Mesenchymal stem cell (in vitro differentiated cells and primary cell): ENCODE results near the gene SMAD3.

Source experiments
- DNase-seq: peaks from one replicate; pipeline ENCODE4 v3.0.0-alpha.2; 2013
- H2AFZ ChIP-seq: one replicate; pipeline ENCODE4 v1.6.1; 2013; ENCODE audit warnings: low read depth, mild to moderate bottlenecking, control low read depth, inconsistent platforms, low read length, moderate library complexity
- H2AK5ac ChIP-seq: 2 replicates; pipeline ENCODE4 v1.6.1; 2013; ENCODE audit warnings: low read length, moderate library complexity, mild to moderate bottlenecking, inconsistent platforms; ENCODE audit not compliant: severe bottlenecking
- H2BK120ac ChIP-seq: one replicate; pipeline ENCODE4 v1.6.1; 2013; ENCODE audit warnings: low read depth, mild to moderate bottlenecking, inconsistent platforms, low read length, moderate library complexity
- H2BK12ac ChIP-seq, 2 experiments: one replicate each; pipeline ENCODE4 v1.6.1; 2013; ENCODE audit warnings: inconsistent platforms in 2 of 2, low read length in 2 of 2, mild to moderate bottlenecking in 2 of 2, moderate library complexity in 2 of 2, control low read depth in 1 of 2
- H2BK15ac ChIP-seq: one replicate; pipeline ENCODE4 v1.6.1; 2013; ENCODE audit warnings: mild to moderate bottlenecking, low read depth, inconsistent platforms; ENCODE audit not compliant: poor library complexity, severe bottlenecking
- H2BK5ac ChIP-seq: 2 replicates; pipeline ENCODE4 v1.6.1; 2013; ENCODE audit warnings: low read depth, mild to moderate bottlenecking, low read length, control low read depth, inconsistent platforms; ENCODE audit not compliant: poor library complexity, severe bottlenecking
- H3K14ac ChIP-seq, 2 experiments: one replicate each; pipeline ENCODE4 v1.6.1; 2013; ENCODE audit warnings: inconsistent platforms in 2 of 2, low read length in 2 of 2, control low read depth in 1 of 2, mild to moderate bottlenecking in 1 of 2, moderate library complexity in 1 of 2
- H3K18ac ChIP-seq, 2 experiments: one replicate each; pipeline ENCODE4 v1.6.1; 2013; ENCODE audit warnings: inconsistent platforms in 2 of 2, low read length in 2 of 2, control low read depth in 1 of 2, low read depth in 1 of 2, mild to moderate bottlenecking in 1 of 2
- H3K23ac ChIP-seq, 2 experiments: one replicate each; pipeline ENCODE4 v1.6.1; 2013; ENCODE audit warnings: inconsistent platforms in 2 of 2, low read length in 2 of 2, mild to moderate bottlenecking in 2 of 2, moderate library complexity in 2 of 2, control low read depth in 1 of 2
- H3K27ac ChIP-seq: 2 replicates; pipeline ENCODE4 v1.5.1; 2013; ENCODE audit warnings: mild to moderate bottlenecking, moderate library complexity, low read length, control low read depth, inconsistent platforms; ENCODE audit not compliant: poor library complexity, severe bottlenecking
- H3K27me3 ChIP-seq, 2 experiments: 2 replicates each; pipeline versions ENCODE4 v1.6.1 to v1.7.0; 2013; ENCODE audit warnings: low read length in 2 of 2, mild to moderate bottlenecking in 2 of 2, moderate library complexity in 2 of 2, control low read depth in 1 of 2, inconsistent platforms in 1 of 2; ENCODE audit not compliant: control insufficient read depth in 1 of 2, insufficient read depth in 1 of 2
- H3K36me3 ChIP-seq, 2 experiments: 2 replicates each; pipeline versions ENCODE4 v1.6.1 to v1.7.0; 2013; ENCODE audit warnings: low read length in 2 of 2, control low read depth in 1 of 2, inconsistent platforms in 1 of 2, low read depth in 1 of 2, mild to moderate bottlenecking in 1 of 2; ENCODE audit not compliant: insufficient read depth in 2 of 2, control insufficient read depth in 1 of 2
- H3K4ac ChIP-seq, 2 experiments: one replicate each; pipeline ENCODE4 v1.6.1; 2013; ENCODE audit warnings: inconsistent platforms in 2 of 2, low read length in 2 of 2, mild to moderate bottlenecking in 2 of 2, moderate library complexity in 2 of 2, control low read depth in 1 of 2, low read depth in 1 of 2
- H3K4me1 ChIP-seq: 2 replicates; pipeline ENCODE4 v1.6.1; 2013; ENCODE audit warnings: low read depth, low read length, control low read depth; ENCODE audit not compliant: control insufficient read depth, insufficient read depth
- H3K4me2 ChIP-seq: 2 replicates; pipeline ENCODE4 v1.6.1; 2013; ENCODE audit warnings: low read length, mild to moderate bottlenecking, inconsistent platforms; ENCODE audit not compliant: poor library complexity, severe bottlenecking
- H3K4me3 ChIP-seq, 2 experiments: 2 replicates each; pipeline versions ENCODE4 v1.5.1 to v1.7.0; 2013; ENCODE audit warnings: low read length in 2 of 2, mild to moderate bottlenecking in 2 of 2, control low read depth in 1 of 2, low read depth in 1 of 2; ENCODE audit not compliant: insufficient read depth in 1 of 2
- H3K79me1 ChIP-seq: replicated peaks from 2 replicates; pipeline ENCODE4 v1.6.1; 2013; ENCODE audit warnings: mild to moderate bottlenecking, control low read depth, low read length, inconsistent platforms; ENCODE audit not compliant: poor library complexity, severe bottlenecking
- H3K9ac ChIP-seq: 2 replicates; pipeline ENCODE4 v1.7.0; 2013; ENCODE audit warnings: mild to moderate bottlenecking, low read length, moderate library complexity
- H3K9me3 ChIP-seq: 2 replicates; pipeline ENCODE4 v1.7.0; 2013; ENCODE audit warnings: mild to moderate bottlenecking, low read length; ENCODE audit not compliant: control insufficient read depth
- H4K8ac ChIP-seq: one replicate; pipeline ENCODE4 v1.6.1; 2013; ENCODE audit warnings: inconsistent platforms, mild to moderate bottlenecking, low read length, moderate library complexity
- H4K91ac ChIP-seq: one replicate; pipeline ENCODE4 v1.6.1; 2013; ENCODE audit warnings: mild to moderate bottlenecking, low read length, inconsistent platforms
- WGBS: methylation state at CpG from one replicate; pipeline ENCODE4 v1.1.7; 2013; ENCODE audit warnings: mixed read lengths; 5-methylcytosine and 5-hydroxymethylcytosine counted together

Gene SMAD3

GRCh38 chr15:67142092-67142766 is 76.8 kb downstream of the SMAD3 start:
- Histone ChIP-seq H3K36me3 (peaks cover 0 to 12% of the 10 kb centered on the region in 2 experiments), H3K79me1 (peaks cover 34% of the 10 kb centered on the region), H3K23ac (peak overlapping the region in 1 of 2 experiments; percentile 38), H3K4ac (peak overlapping the region; percentile 92 to 95), H3K27me3 (no peaks in the 10 kb centered on the region), H3K4me2 (no peak overlapping the region), H2BK15ac (peak overlapping the region; percentile 32), H3K18ac (peak overlapping the region; percentile 48 to 90), H2BK12ac (peak overlapping the region in 1 of 2 experiments; percentile 95), H3K9ac (peak overlapping the region; percentile 63), H2BK5ac (no peak overlapping the region), H2AK5ac (no peak overlapping the region), H3K9me3 (no peaks in the 10 kb centered on the region), H3K4me1 (peaks cover 24% of the 10 kb centered on the region), H4K91ac (peak overlapping the region; percentile 81), H3K27ac (no peak overlapping the region), H3K4me3 (peak overlapping the region in 1 of 2 experiments; percentile 5), H4K8ac (peak overlapping the region; percentile 30), H2BK120ac (peak overlapping the region; percentile 77), H2AFZ (no peak overlapping the region), H3K14ac (no peak overlapping the region)
- peak; percentile 94 for DNase-seq
- 11% methylated on average over 3 of the region's 7 CpGs for WGBS

GRCh38 chr15:67142767-67143100 is 77.3 kb downstream of the SMAD3 start:
- H2BK12ac ChIP-seq: peak overlapping the region in 1 of 2 experiments; percentile 64
- H3K79me1 ChIP-seq: peaks cover 32% of the 10 kb centered on the region
- H3K4me3 ChIP-seq: no peak overlapping the region
- H4K91ac ChIP-seq: peak overlapping the region; percentile 57
- H3K9me3 ChIP-seq: no peaks in the 10 kb centered on the region
- H3K9ac ChIP-seq: peak overlapping the region; percentile 63
- H4K8ac ChIP-seq: no peak overlapping the region
- peak overlapping the region; percentile 74 to 87 for H3K18ac ChIP-seq
- H3K36me3 ChIP-seq: peaks cover 0 to 12% of the 10 kb centered on the region in 2 experiments
- H2AFZ ChIP-seq: no peak overlapping the region
- H3K14ac ChIP-seq: no peak overlapping the region
- H3K4ac ChIP-seq: peak overlapping the region in 1 of 2 experiments; percentile 92
- H3K27ac ChIP-seq: no peak overlapping the region
- peaks cover 26% of the 10 kb centered on the region for H3K4me1 ChIP-seq
- H3K27me3 ChIP-seq: no peaks in the 10 kb centered on the region
- DNase-seq: peak; percentile 93
- H2BK5ac ChIP-seq: no peak overlapping the region
- no peak overlapping the region for H2BK120ac ChIP-seq
- no peak overlapping the region for H3K23ac ChIP-seq
- no peak overlapping the region for H3K4me2 ChIP-seq
- 3% methylated on average over 6 of the region's 6 CpGs for WGBS
- no peak overlapping the region for H2AK5ac ChIP-seq
- H2BK15ac ChIP-seq: no peak overlapping the region

- no peak overlapping the region for H2AK5ac ChIP-seq
- no peak overlapping the region for H3K23ac ChIP-seq
- H2BK15ac ChIP-seq: no peak overlapping the region
- H3K18ac ChIP-seq: peak overlapping the region; percentile 69 to 73
- H2BK12ac ChIP-seq: peak overlapping the region; percentile 59 to 75
- H3K4me1 ChIP-seq: peaks cover 26% of the 10 kb centered on the region
- no peak overlapping the region for H3K14ac ChIP-seq
- H2AFZ ChIP-seq: no peak overlapping the region
- peaks cover 0 to 12% of the 10 kb centered on the region in 2 experiments for H3K36me3 ChIP-seq
- no peaks in the 10 kb centered on the region for H3K9me3 ChIP-seq
- no peak overlapping the region for H3K4ac ChIP-seq
- no peak overlapping the region for H3K27ac ChIP-seq
- H2BK120ac ChIP-seq: no peak overlapping the region
- DNase-seq: peak; percentile 41
- H4K8ac ChIP-seq: no peak overlapping the region
- no peak overlapping the region for H2BK5ac ChIP-seq
- 88% methylated on average over 6 of the region's 6 CpGs for WGBS
- no peak overlapping the region for H3K4me3 ChIP-seq
- H3K79me1 ChIP-seq: peaks cover 29% of the 10 kb centered on the region
- H4K91ac ChIP-seq: no peak overlapping the region
- H3K9ac ChIP-seq: peak overlapping the region; percentile 46
- no peak overlapping the region for H3K4me2 ChIP-seq
- H3K27me3 ChIP-seq: no peaks in the 10 kb centered on the region
These were observed 78.2 kb downstream of the SMAD3 start for GRCh38 chr15:67143646-67144045.

GRCh38 chr15:67144609-67145311 is 79.4 kb downstream of the SMAD3 start:
- peaks cover 27% of the 10 kb centered on the region for H3K79me1 ChIP-seq
- no peaks in the 10 kb centered on the region for H3K27me3 ChIP-seq
- 7% methylated on average over 7 of the region's 7 CpGs for WGBS
- peak overlapping the region; percentile 66 for H4K8ac ChIP-seq
- H3K4me3 ChIP-seq: no peak overlapping the region
- peak overlapping the region in 1 of 2 experiments; percentile 46 for H3K23ac ChIP-seq
- peak overlapping the region; percentile 67 to 84 for H3K4ac ChIP-seq
- H2BK120ac ChIP-seq: peak overlapping the region; percentile 36
- H3K27ac ChIP-seq: peak overlapping the region; percentile 15
- H3K9me3 ChIP-seq: no peaks in the 10 kb centered on the region
- H2AFZ ChIP-seq: no peak overlapping the region
- H2BK12ac ChIP-seq: peak overlapping the region in 1 of 2 experiments; percentile 79
- no peak overlapping the region for H3K4me2 ChIP-seq
- H3K4me1 ChIP-seq: peaks cover 34% of the 10 kb centered on the region
- H2BK15ac ChIP-seq: peak overlapping the region; percentile 68
- H3K36me3 ChIP-seq: peaks cover 0 to 12% of the 10 kb centered on the region in 2 experiments
- peak overlapping the region; percentile 44 for H2AK5ac ChIP-seq
- peak; percentile 100 for DNase-seq
- H3K14ac ChIP-seq: no peak overlapping the region
- no peak overlapping the region for H4K91ac ChIP-seq
- H2BK5ac ChIP-seq: no peak overlapping the region
- H3K18ac ChIP-seq: peak overlapping the region; percentile 75 to 80
- peak overlapping the region; percentile 61 for H3K9ac ChIP-seq
